ENCODE data around the gene ABCE1. TPM values are rescaled to one million over a fixed set of nuclear protein-coding genes. Genes with fewer than 3 reads are reported as not detected.
A peak's percentile ranks its signal among the peaks of the same experiment; 100 is the strongest.

The ABCE1 gene
- total and polyA plus RNA-seq, 11 donors, result 12.7 to 48.9 (median 40.1) TPM

- Histone ChIP-seq H3K27ac (peak overlapping the region; percentile 76 to 99 (median 96)), H3K4me3 (peak overlapping the region; percentile 51 to 94 (median 82)), H3K9me3 (no peaks in the 10 kb centered on the region), H3K36me3 (peaks cover 0 to 16% (median 11%) of the 10 kb centered on the region in 9 donors), H3K4me1 (peaks cover 4 to 51% (median 33%) of the 10 kb centered on the region in 12 donors), H3K27me3 (no peaks in the 10 kb centered on the region)
- ATAC-seq (peak in 1 of 4 donors; percentile 19), DNase-seq (no peak)
- intact Hi-C loops (cut with DNase I), result loop anchor here in 2 of 10 donors (2.0 to 10.0 kb wide), 2 partner anchors 23 to 307 kb away; partner anchors contain the start of gene SMAD1 (in 1 of the 2)
- 4 to 9% (median 8%) methylated on average over 9 of the region's 9 CpGs for WGBS, 4 donors
- TF ChIP-seq POLR2A (IDR thresholded peaks at IDR 0.05) (no peak), CTCF (IDR thresholded peaks at IDR 0.05) (no peak)
Observed at GRCh38 chr4:145177906-145178538, 79.9 kb downstream of the ABCE1 start.

- Histone ChIP-seq H3K36me3 (peaks cover 0 to 8% (median 3%) of the 10 kb centered on the region in 9 donors), H3K4me3 (peak overlapping the region; percentile 51 to 94 (median 82)), H3K27me3 (no peaks in the 10 kb centered on the region), H3K4me1 (peaks cover 4 to 50% (median 33%) of the 10 kb centered on the region in 12 donors), H3K27ac (peak overlapping the region; percentile 90 to 99 (median 96)), H3K9me3 (no peaks in the 10 kb centered on the region)
- intact Hi-C loops (cut with DNase I), result loop anchor here in 2 of 10 donors (2.0 to 10.0 kb wide), 2 partner anchors 24 to 306 kb away; partner anchors contain the start of gene SMAD1 (in 1 of the 2)
- 2 to 6% (median 4%) methylated on average over 5 of the region's 5 CpGs for WGBS, 4 donors
- no peak for ATAC-seq
- TF ChIP-seq CTCF (IDR thresholded peaks at IDR 0.05) (no peak), POLR2A (IDR thresholded peaks at IDR 0.05) (no peak)
- DNase-seq, result no peak
Observed at GRCh38 chr4:145178740-145179280, 80.7 kb downstream of the ABCE1 start.

Other genes starting within 250 kb of the ABCE1 start
- gene ANAPC10, start 115 bp upstream of the ABCE1 start, total RNA-seq, result 10 to 100 TPM; 12.3 to 26.9 (median 13.6) TPM
- gene ANAPC10, start 115 bp upstream of the ABCE1 start, polyA plus RNA-seq, result 10 to 100 TPM; 13.0 to 20.7 TPM
- gene OTUD4, start 82.3 kb downstream of the ABCE1 start, total RNA-seq, result 10 to 100 TPM; 23.9 to 42.1 (median 31.1) TPM
- 10 to 100 TPM in 1 of 2 donors, 1 to 10 TPM in 1; 7.7 to 26.8 TPM for gene OTUD4, start 82.3 kb downstream of the ABCE1 start, polyA plus RNA-seq

All from heart left ventricle (tissue), 16 donors.